ENCODE data around the gene SALL3.

The SALL3 gene

GRCh38 chr18:78965260-78965659 lies 14.4 kb upstream of the SALL3 start:
- no peak overlapping the region for H3K9ac ChIP-seq (ENCODE audit: low read depth, low read length)
- no peaks in the 10 kb centered on the region for H3K36me3 ChIP-seq (ENCODE audit: insufficient read depth, low read length)
- no peaks in the 10 kb centered on the region for H3K79me2 ChIP-seq (ENCODE audit: insufficient read depth, low read length)
- peaks cover 2% of the 10 kb centered on the region for H3K9me3 ChIP-seq (ENCODE audit: insufficient read depth, low read length, severe bottlenecking)
- TF ChIP-seq CTCF (IDR thresholded peaks at IDR 0.05; ENCODE audit: borderline replicate concordance, extremely low read depth, low read length, poor library complexity, severe bottlenecking), result no peak
- no peak for TF ChIP-seq EZH2 (IDR thresholded peaks at IDR 0.05; ENCODE audit: borderline replicate concordance, low read depth, low read length, severe bottlenecking)
- H3K4me2 ChIP-seq (ENCODE audit: insufficient read depth, low read length), result no peak overlapping the region
- no peaks in the 10 kb centered on the region for H3K4me1 ChIP-seq (ENCODE audit: insufficient read depth, low read length)
- DNase-seq, result no peak
- no peak overlapping the region for H2AFZ ChIP-seq (ENCODE audit: low read depth, low read length)
- no peaks in the 10 kb centered on the region for H4K20me1 ChIP-seq (ENCODE audit: insufficient read depth, low read length)
- no peak overlapping the region for H3K4me3 ChIP-seq (ENCODE audit: low read depth in 1 of 2, low read length in 2 of 2)
- H3K27me3 ChIP-seq (ENCODE audit: insufficient read depth, low read length, poor library complexity), result no peaks in the 10 kb centered on the region
- ATAC-seq (ENCODE audit: insufficient read depth, low read depth), result no peak
- no peak overlapping the region for H3K27ac ChIP-seq (ENCODE audit: low read length)

GRCh38 chr18:78965917-78966792 lies 13.5 kb upstream of the SALL3 start:
- TF ChIP-seq CTCF (IDR thresholded peaks at IDR 0.05; ENCODE audit: borderline replicate concordance, extremely low read depth, low read length, poor library complexity, severe bottlenecking) (no peak), EZH2 (IDR thresholded peaks at IDR 0.05; ENCODE audit: borderline replicate concordance, low read depth, low read length, severe bottlenecking) (no peak)
- Histone ChIP-seq H4K20me1 (ENCODE audit: insufficient read depth, low read length) (no peaks in the 10 kb centered on the region), H3K4me2 (ENCODE audit: insufficient read depth, low read length) (no peak overlapping the region), H3K36me3 (ENCODE audit: insufficient read depth, low read length) (no peaks in the 10 kb centered on the region), H3K27me3 (ENCODE audit: insufficient read depth, low read length, poor library complexity) (no peaks in the 10 kb centered on the region), H3K27ac (ENCODE audit: low read length) (no peak overlapping the region), H3K4me3 (ENCODE audit: low read depth in 1 of 2, low read length in 2 of 2) (no peak overlapping the region), H3K9ac (ENCODE audit: low read depth, low read length) (no peak overlapping the region), H3K4me1 (ENCODE audit: insufficient read depth, low read length) (no peaks in the 10 kb centered on the region), H3K79me2 (ENCODE audit: insufficient read depth, low read length) (no peaks in the 10 kb centered on the region), H2AFZ (ENCODE audit: low read depth, low read length) (no peak overlapping the region), H3K9me3 (ENCODE audit: insufficient read depth, low read length, severe bottlenecking) (peaks cover 2% of the 10 kb centered on the region)
- DNase-seq, result no peak
- no peak for ATAC-seq (ENCODE audit: insufficient read depth, low read depth)

- no peak for ATAC-seq (ENCODE audit: insufficient read depth, low read depth)
- Histone ChIP-seq H3K9ac (ENCODE audit: low read depth, low read length) (no peak overlapping the region), H3K79me2 (ENCODE audit: insufficient read depth, low read length) (no peaks in the 10 kb centered on the region)
These were observed 12.9 kb upstream of the SALL3 start for GRCh38 chr18:78966793-78967106.

More at GRCh38 chr18:78966793-78967106, 12.9 kb upstream of the SALL3 start:
- Histone ChIP-seq H3K4me3 (ENCODE audit: low read depth in 1 of 2, low read length in 2 of 2) (no peak overlapping the region), H2AFZ (ENCODE audit: low read depth, low read length) (no peak overlapping the region), H3K36me3 (ENCODE audit: insufficient read depth, low read length) (no peaks in the 10 kb centered on the region), H3K4me2 (ENCODE audit: insufficient read depth, low read length) (no peak overlapping the region), H3K27ac (ENCODE audit: low read length) (no peak overlapping the region), H3K4me1 (ENCODE audit: insufficient read depth, low read length) (no peaks in the 10 kb centered on the region), H3K27me3 (ENCODE audit: insufficient read depth, low read length, poor library complexity) (no peaks in the 10 kb centered on the region), H4K20me1 (ENCODE audit: insufficient read depth, low read length) (no peaks in the 10 kb centered on the region), H3K9me3 (ENCODE audit: insufficient read depth, low read length, severe bottlenecking) (peaks cover 2% of the 10 kb centered on the region)
- no peak for DNase-seq
- TF ChIP-seq EZH2 (IDR thresholded peaks at IDR 0.05; ENCODE audit: borderline replicate concordance, low read depth, low read length, severe bottlenecking) (no peak), CTCF (IDR thresholded peaks at IDR 0.05; ENCODE audit: borderline replicate concordance, extremely low read depth, low read length, poor library complexity, severe bottlenecking) (no peak)
